Esophagus mucosa (tissue), 1 donor: ENCODE results near the gene FOXA1. TPM values are rescaled to one million over a fixed set of nuclear protein-coding genes. Genes with fewer than 3 reads are reported as not detected.

Source experiments
- ATAC-seq: fragments of 200-7000 bp; cut with Tn5 transposase; one replicate; pipeline ENCODE4 v1.9.1; 2020
- total RNA-seq: library from RNA; stranded (reverse); gene quantifications from one replicate; pipeline ENCODE4 v1.2.4, GENCODE V29; 2023
- donor health status: DM: yes; HTN: yes; CAD: no.

The FOXA1 gene
- total RNA-seq, 1 donor from 2014 or later, result 14.6 TPM

GRCh38 chr14:37601865-37602264, 6.8 kb upstream of the FOXA1 start:
- no peak for ATAC-seq

DNA sequence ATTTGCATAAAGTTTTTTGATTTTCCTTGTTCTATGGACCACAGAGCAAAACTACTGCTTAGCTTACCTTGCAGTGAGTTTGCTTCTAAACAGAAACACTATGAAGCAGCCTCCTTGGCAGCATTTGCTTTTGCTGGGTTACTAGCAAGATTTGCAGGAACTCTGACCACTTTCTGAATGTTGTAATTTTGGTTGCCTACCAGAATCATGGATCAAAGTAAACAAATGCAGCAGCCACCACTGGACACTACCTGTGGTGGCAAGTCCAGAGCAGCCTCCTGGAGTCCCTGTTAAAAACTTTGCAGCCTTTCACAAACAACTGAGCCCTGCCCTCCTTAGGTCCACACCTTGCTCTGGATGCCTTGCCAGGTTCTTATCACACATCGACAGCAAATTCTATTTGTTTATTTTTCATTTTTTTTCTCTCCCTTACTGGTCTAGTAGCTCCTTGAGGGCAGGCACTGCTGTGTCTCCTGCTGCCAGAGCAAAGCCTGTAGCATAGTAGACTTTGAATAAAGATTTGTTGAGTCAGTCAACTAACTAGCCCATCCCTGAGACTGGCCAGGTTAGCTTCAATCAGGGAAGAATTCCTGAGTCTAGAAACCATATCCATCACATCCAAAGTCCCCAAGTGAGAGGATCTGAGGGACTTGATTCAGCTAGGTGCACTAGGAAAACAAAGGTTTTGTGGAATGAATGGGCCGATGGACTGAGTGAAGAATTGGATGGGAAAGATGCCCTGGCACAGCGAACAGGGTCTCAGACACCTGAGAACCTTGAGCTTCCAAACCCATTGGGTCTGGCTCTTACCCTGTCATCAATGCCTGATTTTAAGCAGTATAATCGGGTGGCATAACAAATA, 6.1 kb upstream of the FOXA1 start:
- no peak for ATAC-seq

DNA sequence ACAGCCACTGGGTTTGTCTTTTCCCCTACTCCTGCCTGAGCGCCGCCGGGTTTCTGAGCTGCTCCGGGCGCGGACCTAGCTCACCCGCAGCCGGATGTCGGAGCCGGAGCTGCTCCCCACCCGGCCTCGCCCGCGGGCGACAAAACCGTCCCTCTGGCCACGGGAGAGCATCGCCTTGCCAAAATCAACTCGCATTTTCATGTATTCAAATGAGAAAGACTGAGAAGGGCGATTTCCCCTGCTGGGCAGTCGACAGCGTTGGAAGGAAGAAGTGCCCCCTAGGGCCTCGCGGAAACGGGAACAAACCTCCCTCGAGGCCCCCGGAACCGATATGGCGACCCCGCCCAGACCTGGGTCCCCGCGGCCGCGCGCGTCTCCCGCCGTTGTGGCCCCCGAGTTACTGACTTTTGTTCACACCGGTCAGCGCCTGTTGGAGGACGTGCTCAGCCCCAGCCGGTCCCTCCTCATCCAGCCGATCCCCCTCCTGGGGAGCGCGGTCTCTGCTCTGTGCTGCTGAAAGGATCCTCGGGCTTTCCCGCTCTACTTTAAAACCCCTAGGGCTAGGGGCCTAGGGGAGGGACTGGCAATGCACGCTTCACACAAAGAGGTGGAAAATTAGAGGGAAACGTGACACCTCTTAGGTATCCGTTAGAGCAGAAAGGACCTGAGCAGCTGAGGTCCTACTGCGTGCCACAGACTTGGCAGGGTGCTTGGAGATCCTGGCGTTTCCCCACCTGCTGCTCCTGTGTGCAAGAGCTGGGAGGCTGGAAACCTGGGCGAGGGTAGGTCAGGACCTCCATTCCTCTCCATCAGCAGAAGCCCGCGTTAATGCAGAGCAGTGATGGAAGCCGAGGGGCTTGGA, 4.7 kb upstream of the FOXA1 start:
- no peak for ATAC-seq

DNA sequence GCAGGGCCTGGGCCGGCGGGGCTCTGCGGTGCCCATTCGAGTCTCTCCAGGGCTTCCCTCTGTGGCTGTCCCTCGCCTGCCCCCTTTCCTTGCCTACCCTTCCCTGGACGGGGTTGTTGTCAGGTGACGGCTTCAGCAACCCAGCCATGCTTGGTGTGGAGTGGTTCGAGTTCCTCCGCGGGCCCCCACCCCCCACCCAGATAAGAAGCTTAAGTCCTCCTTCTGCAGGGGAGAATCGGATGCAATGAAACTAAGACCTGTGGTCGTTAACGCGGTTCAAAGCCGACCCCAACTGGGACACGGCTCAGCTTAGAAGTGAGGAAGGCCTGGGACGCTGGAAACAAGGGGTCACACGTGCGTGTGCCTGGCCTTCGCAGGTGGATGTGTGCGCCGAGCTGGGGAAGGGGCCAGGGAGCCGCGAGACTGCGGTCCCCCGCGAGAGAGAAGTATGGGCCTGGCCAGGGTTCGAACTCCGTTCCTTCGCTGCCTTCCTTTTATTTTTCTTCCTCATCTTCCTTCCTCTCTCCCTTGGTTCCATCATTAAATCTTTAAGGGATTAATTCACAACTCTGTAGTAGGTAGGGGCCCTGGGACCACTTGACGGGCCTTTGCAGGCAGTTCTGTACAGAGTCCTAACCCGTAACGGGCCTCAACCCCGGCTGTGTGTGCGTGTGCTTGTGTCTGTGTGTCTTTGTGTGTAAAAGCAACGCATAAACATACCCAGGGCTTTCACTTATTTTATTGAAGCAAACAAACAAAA, 3.9 kb upstream of the FOXA1 start:
- ATAC-seq, result no peak

DNA sequence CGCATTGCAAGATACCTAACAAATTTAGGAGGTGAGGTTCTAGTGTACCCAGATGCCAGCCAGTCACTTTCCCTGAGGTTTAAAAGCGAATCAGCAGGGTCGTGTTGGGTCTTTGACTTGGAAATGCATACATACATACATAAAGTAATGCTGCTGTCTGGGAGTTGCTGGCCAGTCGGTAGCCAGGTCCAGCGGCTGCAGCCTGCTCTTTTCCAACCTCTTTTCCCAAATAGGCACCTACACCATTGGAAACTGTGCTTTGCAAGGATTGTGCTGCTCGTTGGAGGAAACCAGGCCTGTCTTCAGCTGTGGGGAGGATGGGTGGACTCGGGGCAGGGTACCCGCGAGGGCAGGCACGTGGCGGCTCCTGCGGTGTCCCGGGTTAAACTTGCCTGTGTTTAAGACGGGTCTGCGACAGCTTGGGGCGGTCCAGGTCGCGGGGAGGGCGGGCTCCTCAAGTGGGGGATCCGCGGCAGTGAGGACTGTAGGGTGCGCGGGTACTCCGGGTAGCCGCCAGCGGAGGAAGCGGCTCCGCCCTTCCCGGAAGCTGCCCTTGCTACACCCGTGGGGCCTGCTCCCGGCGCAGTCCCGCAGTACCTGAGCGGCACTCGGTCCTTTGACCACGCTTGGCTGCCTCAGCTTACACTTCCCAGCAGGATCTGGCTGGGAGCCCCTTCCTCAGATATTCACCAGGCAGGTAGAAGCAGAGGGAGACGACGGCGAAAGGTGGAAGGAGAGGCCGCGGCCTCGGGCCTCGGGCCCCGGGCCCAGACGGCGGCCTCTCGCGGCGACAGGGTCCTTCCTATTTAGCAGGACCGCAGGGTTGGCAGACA, 3.1 kb upstream of the FOXA1 start:
- ATAC-seq, result peak; percentile 27

GRCh38 chr14:37597538-37597913, 2.5 kb upstream of the FOXA1 start:
- ATAC-seq, result no peak

DNA sequence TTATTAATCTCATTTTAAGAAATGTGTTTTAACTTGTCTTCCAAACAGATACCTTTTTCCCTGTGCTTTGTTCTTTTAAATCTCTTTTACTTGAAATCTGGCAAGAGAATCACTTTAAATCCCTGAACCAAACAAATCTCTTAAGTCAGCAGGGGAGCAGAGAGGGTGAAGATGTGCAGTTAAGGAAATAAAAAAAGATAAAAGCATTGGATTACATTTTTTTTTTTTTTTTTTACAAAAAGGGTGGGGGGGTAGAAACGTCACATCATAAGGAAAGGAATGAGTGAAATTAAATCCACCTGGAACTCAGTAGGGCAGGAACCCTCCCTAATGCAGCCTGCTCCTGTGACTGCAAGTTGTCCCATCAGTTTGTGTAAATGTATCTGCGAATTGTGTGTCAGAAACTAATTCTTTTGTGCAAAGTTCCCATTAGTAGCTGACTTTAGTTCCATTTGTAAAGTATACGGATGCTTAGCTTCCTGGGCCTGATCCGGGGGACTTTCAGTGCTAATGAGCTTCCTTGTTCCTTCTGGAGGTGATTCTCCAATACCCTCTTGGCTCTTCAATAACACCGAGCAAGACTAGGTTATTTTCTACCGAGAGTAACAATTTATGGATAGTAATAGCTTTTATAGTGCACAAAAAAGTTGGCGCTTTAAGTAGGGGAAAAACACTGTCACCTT, 1.9 kb upstream of the FOXA1 start:
- ATAC-seq, result no peak

- peak; percentile 66 for ATAC-seq
Observed at GRCh38 chr14:37595809-37596621, 966 bp upstream of the FOXA1 start.

DNA sequence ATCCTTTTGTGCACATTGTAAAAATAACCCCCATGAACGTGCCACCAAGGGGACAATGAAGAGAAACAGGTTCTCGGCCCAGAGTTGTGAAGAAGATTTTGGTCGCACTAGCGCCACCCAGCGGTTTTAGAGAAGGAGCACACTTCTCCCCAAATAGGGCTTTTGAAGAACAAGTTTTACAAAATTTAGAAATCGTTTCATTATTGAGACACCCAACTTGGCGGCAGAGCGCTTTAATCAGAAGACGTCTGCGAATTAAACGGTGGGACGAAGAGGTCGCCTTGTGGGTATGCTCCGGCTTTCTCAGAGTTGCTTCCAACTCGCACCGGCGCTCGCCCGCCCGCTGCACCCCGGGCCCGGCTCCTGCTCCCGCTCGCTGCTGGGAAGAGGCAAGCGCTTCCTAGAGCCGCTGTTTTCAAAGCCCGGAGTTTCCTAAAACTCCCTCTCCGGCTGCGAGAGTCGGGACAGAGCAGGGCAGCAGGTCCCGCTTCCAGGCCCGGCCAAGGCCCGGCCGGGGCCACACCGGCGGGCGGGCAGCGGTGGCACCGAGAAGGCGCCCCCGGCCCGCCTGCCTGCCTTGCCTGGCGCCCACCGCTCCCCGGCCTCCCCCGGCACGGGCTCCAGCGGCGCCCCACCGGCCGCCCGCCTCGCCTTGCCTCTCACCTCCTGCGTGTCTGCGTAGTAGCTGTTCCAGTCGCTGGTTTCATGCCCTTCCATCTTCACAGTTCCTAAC, 645 bp downstream of the FOXA1 start:
- ATAC-seq, result peak; percentile 40

- ATAC-seq, result no peak
Observed at GRCh38 chr14:37593511-37594237, 1.4 kb downstream of the FOXA1 start.

- no peak for ATAC-seq
Observed at GRCh38 chr14:37592482-37593408, 2.3 kb downstream of the FOXA1 start.

- ATAC-seq, result peak; percentile 46
Observed at GRCh38 chr14:37591941-37592481, 3.0 kb downstream of the FOXA1 start.

- ATAC-seq, result peak; percentile 2
Observed at GRCh38 chr14:37591311-37591940, 3.6 kb downstream of the FOXA1 start.

GRCh38 chr14:37590428-37591139, 4.5 kb downstream of the FOXA1 start:
- ATAC-seq, result no peak

DNA sequence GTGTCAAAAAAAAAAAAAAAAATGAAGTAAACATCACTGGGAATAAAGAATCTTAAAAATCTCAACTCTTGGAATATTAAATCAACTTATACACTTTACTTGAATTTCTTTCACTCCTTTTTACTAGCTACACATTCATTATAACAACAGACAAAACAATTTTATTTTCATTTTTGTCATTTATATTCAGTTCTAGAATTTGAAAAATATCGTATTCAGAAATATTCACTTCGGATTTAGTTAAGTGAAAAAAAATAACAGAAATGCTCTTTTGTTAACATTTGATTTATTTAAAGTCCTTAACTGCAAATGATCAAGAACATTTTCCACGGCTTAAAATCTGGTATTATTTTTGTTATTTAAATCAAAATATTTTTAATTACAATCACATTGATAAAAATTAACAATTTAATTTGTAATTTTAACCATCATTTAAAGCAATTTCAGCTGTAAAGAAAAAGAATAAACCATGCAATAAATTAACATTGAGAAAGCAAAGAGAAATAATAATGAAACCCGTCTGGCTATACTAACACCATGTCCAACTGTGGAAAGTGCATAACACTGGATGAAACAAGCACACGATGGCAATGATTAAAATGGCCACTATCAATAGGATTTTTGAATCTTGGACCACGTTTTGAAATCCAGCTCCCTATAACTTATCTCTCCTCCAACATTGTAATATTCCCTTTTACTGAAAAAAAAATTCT, 5.2 kb downstream of the FOXA1 start:
- no peak for ATAC-seq
